ENCODE results near the gene CRHBP. TPM values are rescaled to one million over a fixed set of nuclear protein-coding genes. Genes with fewer than 3 reads are reported as not detected.

The CRHBP gene
- total and polyA plus RNA-seq, 2 experiments from 2014 or later, result not detected

- Mint-ChIP-seq H3K36me3 (ENCODE audit: low read depth) (no peaks in the 10 kb centered on the region), H3K27ac (no peak overlapping the region), H3K4me3 (no peak overlapping the region), H3K4me1 (no peaks in the 10 kb centered on the region), H3K27me3 (ENCODE audit: insufficient read depth, low read depth, poor library complexity) (no peaks in the 10 kb centered on the region), H3K9me3 (no peaks in the 10 kb centered on the region)
- no peaks in the 10 kb centered on the region for H3K9me2 ChIP-seq (ENCODE audit: insufficient read depth)
- H3K36me3 ChIP-seq (ENCODE audit: insufficient read depth), result no peaks in the 10 kb centered on the region
- no peak overlapping the region for H2AFZ ChIP-seq
- no peaks in the 10 kb centered on the region for H3K4me1 ChIP-seq (ENCODE audit: insufficient read depth)
- no peak for TF ChIP-seq ZNF331 (CRISPR knock-in tag; IDR thresholded peaks at IDR 0.05; ENCODE audit: low read depth)
- TF ChIP-seq ETS1 (IDR thresholded peaks at IDR 0.05), result no peak
- no peak for TF ChIP-seq CREB1 (CRISPR knock-in tag; IDR thresholded peaks at IDR 0.05; ENCODE audit: low read depth)
- TF ChIP-seq EZH2 (IDR thresholded peaks at IDR 0.05; ENCODE audit: low read depth, unreplicated experiment), result no peak
- TF ChIP-seq NANOG (IDR thresholded peaks at IDR 0.05; ENCODE audit: borderline replicate concordance), result no peak
- TF ChIP-seq CTCF (conservative IDR thresholded peaks at IDR 0.05; ENCODE audit: low read depth in 2 of 2), result no peak
- TF ChIP-seq REST (IDR thresholded peaks at IDR 0.05; ENCODE audit: unreplicated experiment), result no peak
- TF ChIP-seq JUNB (IDR thresholded peaks at IDR 0.05; ENCODE audit: unreplicated experiment), result no peak
- TF ChIP-seq STAT1 (IDR thresholded peaks at IDR 0.05; ENCODE audit: unreplicated experiment), result no peak
- no peak for TF ChIP-seq EZH2phosphoT487 (IDR thresholded peaks at IDR 0.05; ENCODE audit: unreplicated experiment)
- TF ChIP-seq POLR2AphosphoS5 (IDR thresholded peaks at IDR 0.05; ENCODE audit: low read depth), result no peak
- no peak for TF ChIP-seq ZNF462 (CRISPR knock-in tag; IDR thresholded peaks at IDR 0.05)
- no peak for TF ChIP-seq ZNF114 (CRISPR knock-in tag; IDR thresholded peaks at IDR 0.05)
- no peaks in the 10 kb centered on the region for H3K27me3 ChIP-seq (ENCODE audit: insufficient read depth)
- no peaks in the 10 kb centered on the region for H3K79me2 ChIP-seq (replicated peaks; ENCODE audit: insufficient read depth)
- DNase-seq (ENCODE audit: low spot score) (no peak), ATAC-seq (no peak)
- no peaks in the 10 kb centered on the region for H3F3A ChIP-seq (replicated peaks; ENCODE audit: low read depth)
- no peaks in the 10 kb centered on the region; the same call in 1 of the 2 replicates for H4K20me1 ChIP-seq (replicated peaks; ENCODE audit: insufficient read depth)
- no peak overlapping the region for H3K4me3 ChIP-seq
- H3K27ac ChIP-seq (ENCODE audit: low read depth), result no peak overlapping the region
- no peak overlapping the region for H3K4me2 ChIP-seq
These were observed 19.8 kb downstream of the CRHBP start for GRCh38 chr5:76972689-76973088.
